NOMO-1 treated with dmso at 0.1 percent for 144 hours (cell line): ENCODE results near the gene LIX1.
A peak's percentile ranks its signal among the peaks of the same experiment; 100 is the strongest.
"Not testable (repeated sequence)": the region's sequence is repeated elsewhere in the genome, so short reads cannot be mapped to it uniquely, and the experiment has no call there.

Experiments
- DNase-seq: peaks from one replicate; lab custom pipeline; 2025; ENCODE audit not compliant: unreplicated experiment; lab: John Stamatoyannopoulos, UW

Gene LIX1

DNA sequence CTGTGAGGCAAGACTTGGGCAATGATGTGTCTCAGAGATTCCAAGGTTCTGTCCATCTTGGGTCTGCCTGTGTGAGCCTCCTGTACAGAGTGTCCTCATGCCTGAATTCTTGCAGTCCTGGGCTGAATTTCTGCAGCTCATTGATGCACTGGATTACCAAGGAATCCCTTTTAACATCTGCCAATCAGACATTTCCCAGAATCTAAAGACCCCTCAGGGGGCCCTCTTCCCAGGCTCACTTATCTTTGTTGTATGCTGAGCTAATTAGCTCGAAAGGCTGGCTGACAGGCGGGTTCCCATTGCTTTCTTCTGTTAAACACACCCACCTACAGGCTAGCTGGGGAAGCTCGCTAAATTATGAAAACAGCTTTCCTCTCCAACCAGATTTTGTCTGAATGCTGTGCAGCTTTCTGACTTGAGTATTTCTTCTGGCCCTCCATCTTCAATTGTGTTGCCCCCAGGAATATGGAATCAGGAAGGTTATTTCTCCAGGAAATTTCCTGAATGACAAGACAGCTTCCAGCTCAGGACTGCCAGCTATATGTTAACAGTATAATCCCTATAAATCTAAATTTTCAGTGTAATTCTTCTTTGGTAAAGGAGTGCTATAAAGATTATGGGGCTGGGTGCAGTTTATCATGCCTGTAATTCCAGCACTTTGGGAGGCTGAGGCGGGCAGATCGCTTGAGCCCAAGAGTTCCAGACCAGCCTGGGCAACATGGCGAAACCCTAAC is at the start of gene LIX1:
Gene LIX1, minus strand, starts transcription at position 91 of the 734 bp plus-strand sequence. Its CDS starts 35 bp downstream, at position 56.
- DNase-seq, result no peak

DNA sequence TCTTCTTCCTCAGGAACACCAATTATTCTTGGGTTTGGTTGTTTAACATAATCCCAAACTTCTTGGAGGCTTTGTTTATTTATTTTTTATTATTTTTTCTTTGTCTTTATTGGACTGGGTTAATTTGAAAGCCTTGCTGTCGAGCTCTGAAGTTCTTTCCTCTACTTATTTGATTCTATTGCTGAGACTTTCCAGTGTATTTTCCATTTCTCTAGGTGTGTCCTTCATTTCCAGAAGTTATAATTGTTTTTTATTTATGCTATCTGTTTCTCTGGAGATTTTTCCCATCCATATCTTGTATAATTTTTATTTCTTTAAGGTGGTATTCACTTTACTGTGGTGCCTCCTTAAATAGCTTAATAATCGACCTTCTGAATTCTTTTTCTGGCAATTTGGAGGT is 49.5 kb upstream of the LIX1 start:
- no peak for DNase-seq

DNA sequence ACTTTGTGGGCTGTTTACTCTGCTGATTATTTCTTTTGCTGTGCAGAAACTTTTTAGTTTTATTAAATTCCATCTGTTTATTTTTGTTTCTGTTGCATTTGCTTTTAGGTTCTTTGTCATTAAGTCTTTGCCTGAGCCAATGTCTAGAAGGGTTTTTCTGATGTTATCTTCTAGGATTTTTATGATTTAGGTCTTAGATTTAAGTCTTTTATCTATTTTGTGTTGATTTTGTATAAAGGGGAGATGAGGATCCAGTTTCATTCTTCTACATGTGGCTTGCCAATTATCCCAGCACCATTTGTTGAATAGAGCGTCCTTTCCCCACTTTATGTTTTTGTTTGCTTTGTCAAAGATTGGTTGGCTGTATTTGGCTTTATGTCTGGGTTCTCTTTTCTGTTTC is 47.1 kb upstream of the LIX1 start:
- DNase-seq, result not testable (repeated sequence)

DNA sequence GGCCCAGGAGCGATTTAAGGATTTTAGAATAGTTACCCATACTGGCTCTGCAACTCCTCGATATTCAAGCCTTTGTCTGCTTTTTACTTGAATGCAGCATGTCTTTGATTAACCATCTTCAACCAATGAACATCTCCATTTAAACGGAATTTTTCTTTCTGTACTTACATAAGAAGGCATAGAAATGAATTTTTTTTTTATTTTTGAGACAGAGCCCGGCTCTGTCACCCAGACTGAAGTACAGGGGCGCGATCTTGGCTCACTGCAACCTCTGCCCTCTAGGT is 41.5 kb upstream of the LIX1 start:
- DNase-seq, result no peak

DNA sequence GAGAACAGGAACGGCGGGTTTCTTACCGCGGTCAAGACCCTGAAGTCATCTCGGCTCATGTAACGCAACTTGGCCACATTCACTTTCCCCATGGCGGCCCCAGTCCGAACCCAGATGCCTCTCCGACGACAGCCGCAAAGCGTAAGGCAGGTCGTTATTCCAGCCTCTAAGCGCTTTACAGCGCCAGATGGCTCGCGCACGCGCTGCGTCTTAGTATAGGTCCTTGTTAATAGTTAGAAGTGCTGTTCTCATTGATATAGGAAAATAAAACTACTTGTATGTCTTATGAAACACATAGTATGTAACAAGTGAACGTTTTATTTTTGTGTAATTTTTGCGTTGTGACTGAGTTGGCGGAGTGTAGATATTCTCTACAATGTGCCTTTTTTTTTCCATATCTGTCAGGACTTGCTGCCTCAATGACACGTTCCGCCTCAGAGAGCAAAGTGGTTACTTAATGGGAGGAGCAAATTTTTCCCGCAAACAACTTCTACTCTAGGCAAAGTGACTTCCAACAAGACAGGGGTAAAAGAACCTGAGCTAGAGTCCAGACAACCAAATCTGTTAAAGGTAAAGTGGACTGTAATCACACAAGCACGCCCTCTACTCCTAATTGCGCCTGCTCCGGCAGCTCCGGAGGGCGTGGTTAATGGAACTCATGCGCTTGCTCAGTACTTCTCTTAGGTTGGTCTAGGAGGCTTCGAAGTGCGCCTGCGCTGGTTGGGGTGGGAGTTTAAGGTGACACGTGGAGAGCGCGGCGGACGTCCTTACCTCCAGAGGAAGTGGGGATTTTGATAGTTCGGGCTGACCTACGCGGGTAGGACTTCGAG is 40.9 kb upstream of the LIX1 start, which contains the start of gene RIOK2:
Gene RIOK2, minus strand, starts transcription at position 148 of the 830 bp plus-strand sequence. Its CDS starts 56 bp downstream, at position 92.
- peak; percentile 96 for DNase-seq

DNA sequence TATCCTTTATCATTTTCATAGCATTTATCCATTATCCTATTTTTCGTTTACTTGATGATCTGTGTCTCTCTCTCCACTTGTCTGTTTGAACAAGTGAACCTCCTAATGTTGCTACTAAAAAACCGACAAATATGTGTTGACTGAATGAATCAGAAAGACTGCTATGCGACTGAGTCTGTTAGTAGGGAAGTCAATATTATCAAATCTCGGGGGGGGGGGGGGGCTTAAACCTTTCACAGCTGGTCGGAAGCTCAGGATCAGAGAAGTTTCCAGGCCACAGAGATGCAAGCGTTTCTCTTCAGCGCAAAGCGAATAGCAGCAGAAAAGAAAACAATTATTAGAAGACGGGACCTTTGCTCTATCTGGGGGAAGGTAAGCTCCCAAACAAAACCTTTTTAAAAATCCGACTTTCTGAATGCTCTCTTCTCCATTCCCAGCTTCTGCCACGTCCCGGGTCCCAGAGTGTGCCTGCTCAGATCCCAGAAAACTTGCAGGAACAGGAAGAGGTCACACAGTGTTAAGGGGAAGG is 40.2 kb upstream of the LIX1 start:
- no peak for DNase-seq

DNA sequence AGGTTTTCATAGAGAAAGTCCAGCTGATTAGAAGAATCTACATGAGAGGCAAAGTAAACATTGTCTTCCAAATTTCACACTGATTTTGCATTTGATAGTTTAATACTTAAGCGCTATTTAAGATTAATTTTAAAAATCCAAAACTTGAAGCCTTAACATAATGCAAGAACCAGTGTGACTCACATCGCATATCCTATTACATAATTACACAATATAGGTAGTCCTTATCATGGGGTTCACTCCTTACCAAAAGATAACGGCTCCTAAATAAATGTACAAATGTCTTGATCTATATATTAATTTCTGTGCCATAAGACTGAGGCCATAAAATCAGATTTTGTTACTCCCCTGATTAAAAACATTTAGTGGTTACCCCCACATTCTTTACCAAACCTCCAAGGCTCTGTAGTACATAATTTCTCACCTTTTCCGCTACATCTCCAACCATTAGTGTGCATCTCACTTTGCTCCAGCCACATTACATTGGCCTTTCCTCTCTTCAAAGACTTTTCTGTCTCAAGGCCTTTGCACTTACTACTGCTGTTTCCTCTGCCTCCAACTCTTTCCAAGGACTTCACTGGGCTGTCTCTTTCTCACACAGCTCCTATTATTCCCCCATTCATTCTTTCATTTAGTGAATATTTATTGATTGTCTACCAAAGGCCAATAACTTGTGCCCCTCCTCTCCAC is 39.6 kb upstream of the LIX1 start:
- no peak for DNase-seq

DNA sequence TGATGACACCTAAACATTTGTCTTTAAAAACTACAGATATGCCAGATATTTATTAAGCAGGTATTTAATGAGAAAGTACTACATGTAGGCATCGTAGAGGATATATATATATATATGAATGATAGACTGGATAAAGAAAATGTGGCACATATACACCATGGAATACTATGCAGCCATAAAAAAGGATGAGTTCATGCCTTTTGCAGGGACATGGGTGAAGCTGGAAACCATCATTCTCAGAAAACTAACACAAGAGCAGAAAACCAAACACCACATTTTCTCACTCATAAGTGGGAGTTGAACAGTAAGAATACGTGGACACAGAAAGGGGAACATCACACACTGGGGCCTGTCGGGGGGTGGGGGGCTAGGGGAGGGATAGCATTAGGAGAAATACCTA is 37.0 kb upstream of the LIX1 start:
- DNase-seq, result not testable (repeated sequence)

DNA sequence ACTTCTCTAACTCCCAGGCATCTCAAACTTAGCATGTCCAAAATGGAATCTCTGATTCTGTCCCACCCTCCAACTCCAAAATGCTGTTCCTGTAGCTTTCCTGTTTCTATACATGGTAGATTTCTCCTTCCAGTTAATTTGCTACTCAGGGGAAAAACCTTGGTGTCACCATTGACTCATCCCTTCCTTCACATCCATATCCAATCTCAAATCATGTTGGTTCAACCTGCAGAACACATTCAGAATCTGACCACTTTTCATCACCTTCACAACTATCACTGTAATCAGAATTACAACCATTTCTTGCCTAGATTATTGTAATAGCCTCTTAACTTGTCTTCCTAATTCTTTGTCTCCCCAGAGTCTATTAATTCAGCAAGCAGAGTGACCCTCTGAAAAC is 29.8 kb upstream of the LIX1 start:
- no peak for DNase-seq

DNA sequence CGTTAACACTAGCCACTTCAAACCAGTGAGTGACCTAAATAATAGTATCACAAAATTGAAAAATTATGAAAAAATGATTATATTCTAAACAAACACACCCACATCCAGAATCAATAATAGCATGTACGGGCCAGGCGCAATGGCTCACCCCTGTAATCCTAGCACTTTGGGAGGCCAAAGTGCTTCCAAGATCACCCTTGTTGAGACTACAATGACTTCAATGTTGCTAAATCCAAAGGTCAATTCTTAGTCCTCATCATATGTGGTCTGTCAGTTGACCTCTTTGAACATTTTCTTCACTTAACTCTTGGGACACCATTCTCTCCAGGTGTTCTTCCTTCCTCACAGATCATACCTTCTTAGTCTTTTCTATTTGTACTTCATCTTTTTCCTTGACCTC is 29.3 kb upstream of the LIX1 start:
- no peak for DNase-seq

DNA sequence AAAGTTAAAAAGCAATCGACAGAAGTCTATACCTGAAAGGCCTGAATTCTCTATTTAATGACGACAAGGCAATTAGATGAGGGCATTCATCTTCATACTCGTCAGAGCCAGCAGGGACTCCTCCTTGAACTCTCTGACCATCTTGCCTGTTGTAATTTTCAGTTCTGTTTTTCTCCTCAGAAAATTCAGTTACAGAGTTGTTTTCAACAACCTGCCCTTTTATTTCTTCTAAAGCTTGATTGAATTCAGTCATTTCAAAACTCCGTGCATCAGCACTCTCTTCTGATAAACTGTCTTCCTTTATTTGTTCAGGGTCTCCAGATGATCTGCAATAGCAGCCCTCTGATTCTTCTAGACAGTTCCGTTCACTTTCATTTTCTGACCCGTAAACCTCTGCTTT is 25.0 kb upstream of the LIX1 start:
- no peak for DNase-seq

DNA sequence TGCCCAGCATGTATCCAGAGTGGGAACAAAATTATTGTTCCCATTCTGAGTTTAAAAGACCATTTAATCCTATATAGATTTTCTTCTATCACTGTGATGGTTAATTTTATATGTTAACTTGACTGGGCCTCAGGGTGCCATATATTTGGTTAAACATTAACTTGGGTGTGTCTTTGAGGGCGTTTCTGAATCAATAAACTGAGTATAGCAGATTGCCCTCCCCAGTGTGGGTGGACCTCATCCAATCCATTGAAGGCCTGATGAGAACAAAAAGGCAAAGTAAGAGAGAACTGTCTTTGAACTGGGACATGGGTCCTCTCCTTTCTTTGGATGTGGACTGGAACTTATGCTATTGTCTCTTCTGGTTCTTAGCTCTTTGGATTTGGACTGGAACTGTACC is 23.3 kb upstream of the LIX1 start:
- no peak for DNase-seq

DNA sequence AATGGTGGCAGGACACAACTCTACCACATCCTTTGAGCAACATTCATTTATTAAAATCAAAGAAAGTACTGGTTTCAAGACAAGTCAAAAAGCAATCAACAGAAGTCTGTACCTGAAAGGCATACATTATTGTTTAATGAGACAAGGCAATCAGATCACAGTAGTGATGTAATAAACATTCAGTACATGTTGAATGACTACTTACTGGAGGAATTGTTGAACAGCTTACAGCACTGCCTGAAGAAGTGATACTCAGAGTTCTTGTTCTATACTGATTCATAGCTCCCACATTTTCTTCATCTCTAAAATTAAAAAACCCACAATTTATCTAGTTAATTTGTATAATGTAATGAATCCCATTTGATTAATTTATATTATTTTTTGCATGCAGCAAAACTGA is 22.4 kb upstream of the LIX1 start:
- DNase-seq, result no peak

DNA sequence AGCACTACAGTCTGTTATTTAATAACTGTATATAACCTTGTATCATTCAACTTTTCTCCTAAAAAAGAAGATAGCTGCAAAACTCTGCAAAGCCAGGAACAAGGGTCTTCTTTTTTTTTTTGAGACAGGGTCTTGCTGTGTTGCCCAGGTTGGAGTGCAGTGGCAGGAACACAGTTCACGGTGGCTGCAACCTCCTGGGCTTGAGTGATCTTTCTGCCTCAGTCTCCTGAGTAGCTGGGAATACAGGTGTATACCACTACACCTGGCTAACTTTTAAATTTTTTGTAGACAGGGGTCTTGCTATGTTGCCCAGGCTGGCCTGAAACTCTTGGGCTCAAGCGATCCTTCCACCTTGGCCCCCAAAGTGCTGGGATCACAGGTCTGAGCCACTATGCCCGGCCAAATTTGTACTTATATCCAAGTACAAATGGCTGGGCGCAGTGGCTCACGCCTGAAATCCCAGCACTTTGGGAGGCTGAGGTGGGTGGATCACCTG is 21.4 kb upstream of the LIX1 start:
- no peak for DNase-seq

DNA sequence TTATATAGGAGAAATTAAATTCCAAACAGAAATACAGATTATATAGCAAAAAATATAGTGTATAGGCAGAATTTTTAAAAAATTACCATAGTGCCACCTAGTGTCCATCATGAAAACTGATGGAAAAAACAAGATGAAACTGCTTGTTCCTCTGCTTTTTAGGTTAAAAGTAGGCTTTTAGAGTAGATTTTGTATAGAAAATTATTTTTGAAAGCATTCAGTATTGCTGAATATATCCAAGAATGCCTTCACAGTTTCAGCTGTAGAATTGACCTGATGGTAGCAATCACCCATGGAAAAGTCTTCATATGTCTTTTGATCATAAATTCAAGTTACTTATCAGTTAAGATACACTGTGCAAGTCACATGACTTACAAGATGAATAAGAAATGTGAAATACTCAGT is 21.0 kb upstream of the LIX1 start:
- no peak for DNase-seq

DNA sequence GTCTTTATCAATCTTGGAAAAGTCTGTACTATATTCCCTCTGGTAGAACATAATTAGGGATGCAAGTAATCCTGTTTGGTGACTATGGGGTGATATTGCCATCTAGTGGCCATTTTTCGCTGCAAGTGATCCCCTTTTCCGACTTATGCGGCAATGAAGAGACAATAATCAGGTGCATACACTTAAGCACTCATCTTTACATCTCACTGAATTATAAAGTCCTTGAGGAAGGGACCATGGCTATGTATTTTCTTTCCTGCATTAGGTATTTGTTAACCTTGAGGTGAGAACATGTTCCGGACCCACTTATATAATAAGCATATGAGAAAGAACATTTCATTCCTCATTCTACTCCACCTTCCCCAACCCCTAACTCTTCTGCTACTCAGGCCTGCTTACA is 19.6 kb upstream of the LIX1 start:
- no peak for DNase-seq

DNA sequence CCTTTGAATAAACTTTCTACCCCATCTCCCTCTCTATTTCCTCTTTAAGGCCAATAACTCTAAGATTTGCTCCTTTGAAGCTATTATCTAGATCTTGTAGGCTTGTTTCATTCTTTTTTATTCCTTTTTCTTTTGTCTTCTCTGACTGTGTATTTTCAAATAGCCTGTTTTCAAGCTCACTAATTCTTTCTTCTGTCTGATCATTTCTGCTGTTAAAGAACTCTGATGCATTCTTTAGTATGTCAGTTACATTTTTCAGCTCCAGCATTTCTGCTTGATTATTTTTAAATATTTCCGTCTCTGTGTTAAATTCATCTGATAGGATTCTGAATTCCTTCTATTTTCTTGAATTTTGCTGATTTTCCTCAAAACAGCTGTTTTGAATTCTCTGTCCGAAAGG is 15.3 kb upstream of the LIX1 start:
- DNase-seq, result no peak

DNA sequence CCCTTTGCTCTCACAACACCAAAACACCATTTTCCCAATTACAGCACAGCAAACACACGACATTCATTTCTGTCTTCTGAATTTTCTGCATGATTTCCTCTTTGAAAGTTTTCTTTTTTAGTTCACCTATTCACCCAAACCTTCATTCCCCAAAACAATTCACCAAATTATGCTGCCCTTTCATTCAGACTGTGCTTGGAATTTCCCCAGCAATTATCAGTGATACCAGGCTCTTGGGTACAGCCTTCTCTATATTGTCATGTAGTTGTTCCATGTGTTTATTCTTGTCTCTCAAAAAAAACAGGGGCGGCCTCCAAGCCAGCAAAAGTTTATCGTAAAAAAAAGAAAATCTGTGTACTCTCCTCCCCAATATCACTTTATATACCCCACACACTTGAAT is 9.0 kb upstream of the LIX1 start:
- DNase-seq, result no peak

DNA sequence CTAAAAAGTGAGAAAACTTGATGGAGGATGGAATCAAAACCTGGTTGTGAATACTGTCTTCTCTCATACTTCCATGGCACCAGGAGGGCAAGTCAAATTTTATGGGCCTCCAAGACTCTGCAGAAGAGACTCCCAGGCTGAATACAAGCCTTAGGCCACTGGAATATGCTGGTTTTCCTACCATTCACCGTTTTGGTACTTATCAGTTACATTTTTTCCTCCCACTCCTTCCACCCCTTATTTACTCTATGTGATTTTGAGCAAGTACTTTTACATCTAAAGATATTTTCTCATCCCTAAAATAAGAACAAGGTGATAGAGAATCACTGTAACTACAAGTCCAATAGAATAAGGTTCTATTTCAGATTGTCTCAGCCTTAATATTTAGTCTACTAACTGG is 8.0 kb upstream of the LIX1 start:
- no peak for DNase-seq

DNA sequence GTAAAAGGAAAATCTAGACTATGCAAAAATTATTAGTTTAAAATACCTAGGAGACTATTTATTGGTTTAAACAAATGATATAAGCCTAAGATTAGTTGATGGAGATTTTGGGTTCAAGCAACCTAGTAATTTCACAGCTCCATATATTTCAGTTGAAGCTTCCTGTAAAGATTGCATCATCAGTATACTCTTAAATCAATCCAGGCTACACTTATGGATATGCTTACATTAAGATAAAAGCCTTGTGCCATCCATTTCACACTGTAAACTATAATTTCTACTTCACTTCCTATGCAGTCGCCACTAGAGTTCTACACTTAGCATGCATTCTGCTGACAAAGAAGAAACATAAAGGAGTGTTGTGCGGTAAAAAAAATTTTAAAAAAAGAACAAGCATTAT is 7.3 kb upstream of the LIX1 start:
- no peak for DNase-seq

DNA sequence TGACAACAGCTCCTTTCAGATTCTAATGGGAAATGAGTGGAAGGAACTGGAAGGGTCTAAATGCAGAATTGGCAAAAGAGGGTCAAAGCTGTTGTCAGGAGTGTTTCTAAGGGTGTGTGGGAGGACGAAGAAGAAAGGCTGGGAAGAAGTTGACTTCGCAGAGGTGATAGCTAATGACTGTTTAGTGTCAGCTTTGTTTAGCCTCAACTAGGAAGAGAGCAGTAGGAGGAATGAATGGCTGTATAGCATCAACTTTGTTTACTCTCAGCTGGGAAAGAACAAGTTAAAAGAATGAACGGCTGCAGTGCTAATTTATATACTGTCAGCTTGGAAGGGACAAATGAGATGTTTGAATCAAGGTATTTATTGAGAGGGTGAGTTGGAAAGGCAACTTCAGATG is 5.9 kb upstream of the LIX1 start:
- no peak for DNase-seq

DNA sequence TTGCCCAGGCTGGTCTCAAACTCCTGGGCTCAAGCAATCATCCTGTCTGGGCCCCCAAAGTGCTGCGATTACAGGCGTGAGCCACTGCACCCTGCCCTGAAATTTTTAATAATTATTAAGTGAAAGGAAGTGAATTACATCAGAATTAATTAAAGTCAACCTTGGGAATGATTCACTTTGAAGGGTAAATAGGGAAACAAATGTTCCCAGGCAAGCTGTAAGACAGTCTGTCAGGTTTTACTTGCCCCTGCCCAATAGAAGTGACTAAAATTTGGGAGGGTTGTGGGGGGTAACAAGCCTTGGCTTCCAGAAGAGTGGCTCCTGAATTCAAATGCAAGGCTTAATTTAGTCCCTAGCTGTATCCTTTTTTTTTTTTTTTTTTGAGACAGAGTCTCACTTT is 1.3 kb upstream of the LIX1 start:
- no peak for DNase-seq
